SK-N-SH treated with all-trans-retinoic acid at 6 μM for 48 hours (cell line): ENCODE measurements around the gene PPP1R1A.

ENCODE experiments used
- ATAC-seq: fragments of 200-7000 bp; cut with Tn5 transposase; 3 replicates; pipeline ENCODE4 v1.9.1; 2020; ENCODE audit warnings: mild to moderate bottlenecking, moderate library complexity
- ARNTL ChIP-seq: fragments of 450-650 bp; formaldehyde crosslinking; IDR thresholded peaks from 2 replicates; pipeline ENCODE4 v1.5.0; 2020; ENCODE audit warnings: low read depth, mild to moderate bottlenecking, moderate library complexity, borderline replicate concordance
- BACH2 ChIP-seq: fragments of 250-450 bp; sonication (Bioruptor Pico); IDR thresholded peaks from 2 replicates; pipeline ENCODE4 v1.9.0; 2021; ENCODE audit warnings: mild to moderate bottlenecking, borderline replicate concordance
- CREB5 ChIP-seq: fragments of 250-450 bp; sonication (Bioruptor Pico); IDR thresholded peaks from 2 replicates; pipeline ENCODE4 v1.5.1; 2020; ENCODE audit warnings: low read depth, mild to moderate bottlenecking, moderate library complexity
- CSDC2 ChIP-seq: fragments of 250-450 bp; sonication (Bioruptor Pico); IDR thresholded peaks from 2 replicates; pipeline ENCODE4 v1.5.0; 2020; ENCODE audit warnings: mild to moderate bottlenecking, moderate library complexity
- CSRNP3 ChIP-seq: fragments of 250-450 bp; sonication (Bioruptor Pico); IDR thresholded peaks from 2 replicates; pipeline ENCODE4 v1.5.1; 2021; ENCODE audit warnings: mild to moderate bottlenecking, moderate library complexity
- GLIS3 ChIP-seq: fragments of 250-450 bp; sonication (Bioruptor Pico); IDR thresholded peaks from 2 replicates; pipeline ENCODE4 v1.5.0; 2020; ENCODE audit warnings: mild to moderate bottlenecking, moderate library complexity
- ISL1 ChIP-seq: fragments of 250-450 bp; sonication (Bioruptor Pico); IDR thresholded peaks from 2 replicates; pipeline ENCODE4 v2.1.2; 2022; ENCODE audit warnings: mild to moderate bottlenecking, moderate library complexity
- OSR1 ChIP-seq: fragments of 250-450 bp; sonication (Bioruptor Pico); IDR thresholded peaks from 2 replicates; pipeline ENCODE4 v1.8.0; 2022; ENCODE audit warnings: moderate library complexity, mild to moderate bottlenecking, inconsistent platforms
- POU6F1 ChIP-seq: fragments of 250-450 bp; sonication (Bioruptor Pico); IDR thresholded peaks from 2 replicates; pipeline ENCODE4 v1.8.0; 2021; ENCODE audit warnings: low read depth, mild to moderate bottlenecking, moderate library complexity, borderline replicate concordance
- PPARA ChIP-seq: fragments of 250-450 bp; sonication (Bioruptor Pico); IDR thresholded peaks from 2 replicates; pipeline ENCODE4 v1.5.0; 2020; ENCODE audit warnings: mild to moderate bottlenecking, borderline replicate concordance
- RARB ChIP-seq: fragments of 250-450 bp; sonication (Bioruptor Pico); IDR thresholded peaks from 2 replicates; pipeline ENCODE4 v1.8.0; 2021; ENCODE audit warnings: mild to moderate bottlenecking, moderate library complexity
- SNAI2 ChIP-seq: fragments of 250-450 bp; sonication (Bioruptor Pico); IDR thresholded peaks from 2 replicates; pipeline ENCODE4 v1.5.0; 2020; ENCODE audit warnings: mild to moderate bottlenecking, moderate library complexity
- TCF4 ChIP-seq: fragments of 250-450 bp; sonication (Bioruptor Pico); IDR thresholded peaks from 2 replicates; pipeline ENCODE4 v1.8.0; 2021; ENCODE audit warnings: mild to moderate bottlenecking, moderate library complexity, borderline replicate concordance
- TOX ChIP-seq: fragments of 250-450 bp; sonication (Bioruptor Pico); IDR thresholded peaks from 2 replicates; pipeline ENCODE4 v1.8.0; 2021; ENCODE audit warnings: mild to moderate bottlenecking, moderate library complexity, borderline replicate concordance
- ZC3H10 ChIP-seq: fragments of 250-450 bp; sonication (Bioruptor Pico); IDR thresholded peaks from 2 replicates; pipeline ENCODE4 v1.5.1; 2021; ENCODE audit warnings: mild to moderate bottlenecking, moderate library complexity
- ZFP3 ChIP-seq: fragments of 250-450 bp; sonication (Bioruptor Pico); IDR thresholded peaks from 2 replicates; pipeline ENCODE4 v1.5.0; 2020; ENCODE audit warnings: mild to moderate bottlenecking, moderate library complexity
- ZFP30 ChIP-seq: fragments of 450-650 bp; formaldehyde crosslinking; IDR thresholded peaks from 2 replicates; pipeline ENCODE4 v1.5.0; 2022; ENCODE audit warnings: mild to moderate bottlenecking, moderate library complexity
- ZNF565 ChIP-seq: fragments of 450-650 bp; formaldehyde crosslinking; conservative IDR thresholded peaks from 2 replicates; pipeline ENCODE4 v1.5.0; 2020; ENCODE audit warnings: low read depth, mild to moderate bottlenecking, moderate library complexity
- ZNF70 ChIP-seq: fragments of 450-650 bp; formaldehyde crosslinking; IDR thresholded peaks from 2 replicates; pipeline ENCODE4 v1.5.0; 2020; ENCODE audit warnings: mild to moderate bottlenecking, moderate library complexity
- ZNF8 ChIP-seq: fragments of 450-650 bp; formaldehyde crosslinking; IDR thresholded peaks from 2 replicates; pipeline ENCODE4 v1.5.0; 2020; ENCODE audit warnings: mild to moderate bottlenecking, moderate library complexity

PPP1R1A gene

GRCh38 chr12:54569072-54569471 lies 19.4 kb downstream of the PPP1R1A start:
- no peak for TF ChIP-seq RARB
- TF ChIP-seq ZC3H10: no peak
- no peak for TF ChIP-seq ZNF8 (CRISPR knock-in tag)
- TF ChIP-seq ARNTL (CRISPR knock-in tag): no peak
- TF ChIP-seq POU6F1 (CRISPR knock-in tag): no peak
- TF ChIP-seq BACH2 (CRISPR knock-in tag): no peak
- TF ChIP-seq ZNF565 (CRISPR knock-in tag): no peak
- no peak for TF ChIP-seq CSRNP3 (CRISPR knock-in tag)
- no peak for TF ChIP-seq CSDC2
- no peak for ATAC-seq

GRCh38 chr12:54566792-54567191 lies 21.7 kb downstream of the PPP1R1A start:
- ATAC-seq: no peak
- TF ChIP-seq CSDC2 (no peak), TCF4 (CRISPR knock-in tag) (no peak), ZFP3 (CRISPR knock-in tag) (no peak), TOX (CRISPR knock-in tag) (no peak), PPARA (CRISPR knock-in tag) (no peak), ZC3H10 (no peak), SNAI2 (CRISPR knock-in tag) (no peak), ZNF8 (CRISPR knock-in tag) (no peak), ISL1 (CRISPR knock-in tag) (no peak), ZNF565 (CRISPR knock-in tag) (no peak), ARNTL (CRISPR knock-in tag) (no peak), ZFP30 (CRISPR knock-in tag) (no peak), CSRNP3 (CRISPR knock-in tag) (no peak), ZNF70 (no peak)

GRCh38 chr12:54565986-54566544 lies 22.4 kb downstream of the PPP1R1A start:
- TF ChIP-seq POU6F1 (CRISPR knock-in tag): no peak
- TF ChIP-seq PPARA (CRISPR knock-in tag): no peak
- TF ChIP-seq ARNTL (CRISPR knock-in tag): no peak
- no peak for TF ChIP-seq OSR1
- TF ChIP-seq, all 23 proteins: peak for 0
- ATAC-seq: no peak

- ATAC-seq: no peak
- no peak for TF ChIP-seq CSDC2
- TF ChIP-seq SNAI2 (CRISPR knock-in tag): no peak
- no peak for TF ChIP-seq ZNF70
- TF ChIP-seq BACH2 (CRISPR knock-in tag): no peak
- no peak for TF ChIP-seq POU6F1 (CRISPR knock-in tag)
- TF ChIP-seq GLIS3: no peak
- TF ChIP-seq OSR1: no peak
- no peak for TF ChIP-seq CREB5
- TF ChIP-seq ZFP3 (CRISPR knock-in tag): no peak
- TF ChIP-seq, all 23 proteins: peak for 0
Measured at GRCh38 chr12:54565310-54565985, 23.0 kb downstream of the PPP1R1A start.
